ENCODE data around the gene PSME3IP1. TPM values are rescaled to one million over a fixed set of nuclear protein-coding genes. Genes with fewer than 3 reads are reported as not detected.

PSME3IP1 gene
- total RNA-seq, 1 experiment from 2014 or later = 103 TPM

DNA sequence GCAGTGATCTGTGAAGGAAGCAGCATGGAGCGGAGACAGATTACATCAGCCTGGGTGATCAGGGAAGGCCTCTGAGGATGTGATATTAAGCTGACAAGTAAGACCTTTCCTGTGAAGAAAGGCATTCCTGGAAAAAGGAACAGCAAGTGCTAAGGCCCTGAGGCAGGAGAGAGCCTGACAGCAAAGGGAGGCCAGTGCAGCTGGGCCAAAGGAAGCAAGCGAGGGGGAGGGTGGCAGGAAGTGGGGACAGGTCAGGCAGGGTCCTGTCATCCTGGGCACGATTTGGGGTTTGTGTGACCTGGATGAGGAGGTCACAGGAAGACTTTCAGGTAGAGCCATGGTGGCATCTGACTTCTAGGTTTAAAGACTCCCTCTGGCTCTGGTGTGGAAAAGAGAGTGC, 81.1 kb downstream of the PSME3IP1 start:
- Histone ChIP-seq H3K4me2 (ENCODE audit: insufficient read depth, insufficient read length, low read length) (no peak overlapping the region), H3K14ac (ENCODE audit: insufficient read depth, low read length) (no peak overlapping the region), H3K79me2 (ENCODE audit: insufficient read depth, low read length) (no peaks in the 10 kb centered on the region), H4K8ac (replicated peaks; ENCODE audit: insufficient read length, low read depth, low read length) (no peak overlapping the region), H3K23me2 (ENCODE audit: insufficient read length, low read depth, low read length, poor library complexity, severe bottlenecking) (no peaks in the 10 kb centered on the region), H2BK12ac (ENCODE audit: insufficient read length, low read depth, low read length) (no peak overlapping the region), H3K27ac (ENCODE audit: insufficient read length, low read depth, low read length) (no peak overlapping the region), H3K27me3 (ENCODE audit: insufficient read depth, low read length) (no peaks in the 10 kb centered on the region), H4K91ac (ENCODE audit: insufficient read length, low read depth, low read length) (no peak overlapping the region), H2BK20ac (ENCODE audit: low read depth, low read length, poor library complexity, severe bottlenecking) (no peak overlapping the region), H3K4ac (ENCODE audit: low read depth, low read length) (no peak overlapping the region), H3K18ac (ENCODE audit: insufficient read length, low read depth, low read length) (no peak overlapping the region), H4K20me1 (ENCODE audit: control insufficient read depth, insufficient read depth, insufficient read length) (no peaks in the 10 kb centered on the region), H2AFZ (ENCODE audit: low read length) (no peak overlapping the region), H4K5ac (ENCODE audit: insufficient read length, low read depth, low read length) (no peak overlapping the region), H2BK120ac (ENCODE audit: low read depth, low read length, poor library complexity, severe bottlenecking) (no peak overlapping the region), H3K79me1 (ENCODE audit: insufficient read depth, low read depth, low read length, poor library complexity, severe bottlenecking) (no peaks in the 10 kb centered on the region), H2BK15ac (ENCODE audit: low read depth, low read length) (no peak overlapping the region), H3T11ph (ENCODE audit: low read length) (no peak overlapping the region), H2BK5ac (ENCODE audit: insufficient read length, low read length) (no peak overlapping the region), H3K23ac (ENCODE audit: insufficient read length, low read depth, low read length) (no peak overlapping the region), H3K56ac (ENCODE audit: insufficient read length, low read depth, low read length) (no peak overlapping the region), H2AK5ac (ENCODE audit: insufficient read length, low read length) (no peak overlapping the region), H3K9me3 (ENCODE audit: control insufficient read depth, low read depth, low read length) (no peaks in the 10 kb centered on the region), H3K4me1 (ENCODE audit: insufficient read depth, low read length) (no peaks in the 10 kb centered on the region; the same call in none of the 2 replicates), H3K9ac (ENCODE audit: extremely low read depth, insufficient read length, low read length) (no peak overlapping the region)
- Mint-ChIP-seq H3K4me3 (no peak overlapping the region), H3K27me3 (ENCODE audit: low read depth) (no peaks in the 10 kb centered on the region), H3K27ac (no peak overlapping the region; a peak in 1 of 7 replicates), H3K36me3 (ENCODE audit: insufficient read depth in 1 of 3, low read depth in 3 of 3) (no peaks in the 10 kb centered on the region), H3K4me1 (peaks cover 30 to 43% of the 10 kb centered on the region in 2 experiments), H3K9me3 (no peaks in the 10 kb centered on the region; a peak in 1 of 5 replicates)
- TF ChIP-seq, protein P1, sequence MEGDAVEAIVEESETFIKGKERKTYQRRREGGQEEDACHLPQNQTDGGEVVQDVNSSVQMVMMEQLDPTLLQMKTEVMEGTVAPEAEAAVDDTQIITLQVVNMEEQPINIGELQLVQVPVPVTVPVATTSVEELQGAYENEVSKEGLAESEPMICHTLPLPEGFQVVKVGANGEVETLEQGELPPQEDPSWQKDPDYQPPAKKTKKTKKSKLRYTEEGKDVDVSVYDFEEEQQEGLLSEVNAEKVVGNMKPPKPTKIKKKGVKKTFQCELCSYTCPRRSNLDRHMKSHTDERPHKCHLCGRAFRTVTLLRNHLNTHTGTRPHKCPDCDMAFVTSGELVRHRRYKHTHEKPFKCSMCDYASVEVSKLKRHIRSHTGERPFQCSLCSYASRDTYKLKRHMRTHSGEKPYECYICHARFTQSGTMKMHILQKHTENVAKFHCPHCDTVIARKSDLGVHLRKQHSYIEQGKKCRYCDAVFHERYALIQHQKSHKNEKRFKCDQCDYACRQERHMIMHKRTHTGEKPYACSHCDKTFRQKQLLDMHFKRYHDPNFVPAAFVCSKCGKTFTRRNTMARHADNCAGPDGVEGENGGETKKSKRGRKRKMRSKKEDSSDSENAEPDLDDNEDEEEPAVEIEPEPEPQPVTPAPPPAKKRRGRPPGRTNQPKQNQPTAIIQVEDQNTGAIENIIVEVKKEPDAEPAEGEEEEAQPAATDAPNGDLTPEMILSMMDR (conservative IDR thresholded peaks at IDR 0.05) = no peak
- no peak for DNase-seq
- no CpG with 5 or more reads among the region's 3 CpGs for WGBS (ENCODE audit: extremely low coverage, insufficient read length, low lambda C conversion rate)

Measured in H9 (cell line).